Bronchial epithelial cell (primary cell): ENCODE results near the gene OXA1L. TPM values are rescaled to one million over a fixed set of nuclear protein-coding genes. Genes with fewer than 3 reads are reported as not detected.

ENCODE experiments used
- DNase-seq: peaks from one replicate; pipeline ENCODE4 v3.0.0-alpha.2; 2010; ENCODE audit warnings: low read depth
- FAIRE-seq: peaks from 2 replicates; lab custom pipeline; 2011; peaks lifted over from hg19 to GRCh38; lab: Jason Lieb, UNC
- H3K27me3 ChIP-seq: 2 replicates; pipeline ENCODE4 v1.5.1; 2011; ENCODE audit warnings: low read length; ENCODE audit not compliant: control insufficient read depth, insufficient read depth
- H3K36me3 ChIP-seq: 2 replicates; pipeline ENCODE4 v1.5.1; 2011; ENCODE audit warnings: low read length; ENCODE audit not compliant: control insufficient read depth, insufficient read depth
- H3K4me3 ChIP-seq: 2 replicates; pipeline ENCODE4 v1.5.1; 2011; ENCODE audit warnings: mild to moderate bottlenecking, low read depth, low read length, control low read depth
- total RNA-seq: library from RNA; depleted of rRNA; stranded (reverse); fragments of >200 nt; gene quantifications from 2 replicates; pipeline ENCODE4 v1.2.1, GENCODE V29; 2014
- TF ChIP-seq, protein P1 (sequence below): IDR thresholded peaks from 2 replicates; pipeline ENCODE4 v1.5.1; 2011; ENCODE audit warnings: mild to moderate bottlenecking, moderate library complexity, low read length, control low read depth, inconsistent platforms; ENCODE audit not compliant: insufficient read depth, severe bottlenecking

The OXA1L gene
- total RNA-seq, 1 donor from 2014 or later = 29.2 TPM

DNA sequence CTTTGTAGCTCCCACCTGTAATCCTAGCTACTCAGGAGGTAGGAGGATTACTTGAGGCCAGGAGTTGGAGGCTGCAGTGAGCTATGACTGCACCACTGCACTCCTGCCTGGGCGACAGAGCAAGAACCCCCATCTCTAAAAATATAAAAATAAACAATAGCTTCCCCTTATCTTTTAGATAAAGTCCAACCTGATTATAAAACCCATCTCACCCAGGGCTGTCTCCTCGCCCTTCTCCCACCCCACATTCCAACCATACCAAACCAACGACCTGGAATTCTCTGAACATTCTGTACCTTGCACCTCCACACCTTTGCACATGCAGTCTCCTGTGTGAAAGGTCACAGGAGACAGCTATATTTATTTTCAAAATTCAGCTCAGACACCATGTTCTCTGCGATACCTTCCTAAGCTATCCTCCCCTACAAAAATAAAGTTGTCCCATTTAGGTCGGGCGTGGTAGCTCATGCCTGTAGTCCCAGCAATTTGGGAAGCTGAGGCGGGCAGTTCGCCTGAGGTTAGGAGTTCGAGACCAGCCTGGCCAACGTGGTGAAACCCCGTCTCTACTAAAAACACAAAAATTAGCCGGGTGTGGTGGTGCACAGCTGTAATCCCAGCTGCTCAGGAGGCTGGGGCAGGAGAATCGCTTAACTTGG lies 41.1 kb downstream of the OXA1L start:
- Histone ChIP-seq H3K36me3 (no peaks in the 10 kb centered on the region), H3K4me3 (no peak overlapping the region), H3K27me3 (no peaks in the 10 kb centered on the region)
- DNase-seq (no peak), FAIRE-seq (no peak)
- TF ChIP-seq, protein P1, sequence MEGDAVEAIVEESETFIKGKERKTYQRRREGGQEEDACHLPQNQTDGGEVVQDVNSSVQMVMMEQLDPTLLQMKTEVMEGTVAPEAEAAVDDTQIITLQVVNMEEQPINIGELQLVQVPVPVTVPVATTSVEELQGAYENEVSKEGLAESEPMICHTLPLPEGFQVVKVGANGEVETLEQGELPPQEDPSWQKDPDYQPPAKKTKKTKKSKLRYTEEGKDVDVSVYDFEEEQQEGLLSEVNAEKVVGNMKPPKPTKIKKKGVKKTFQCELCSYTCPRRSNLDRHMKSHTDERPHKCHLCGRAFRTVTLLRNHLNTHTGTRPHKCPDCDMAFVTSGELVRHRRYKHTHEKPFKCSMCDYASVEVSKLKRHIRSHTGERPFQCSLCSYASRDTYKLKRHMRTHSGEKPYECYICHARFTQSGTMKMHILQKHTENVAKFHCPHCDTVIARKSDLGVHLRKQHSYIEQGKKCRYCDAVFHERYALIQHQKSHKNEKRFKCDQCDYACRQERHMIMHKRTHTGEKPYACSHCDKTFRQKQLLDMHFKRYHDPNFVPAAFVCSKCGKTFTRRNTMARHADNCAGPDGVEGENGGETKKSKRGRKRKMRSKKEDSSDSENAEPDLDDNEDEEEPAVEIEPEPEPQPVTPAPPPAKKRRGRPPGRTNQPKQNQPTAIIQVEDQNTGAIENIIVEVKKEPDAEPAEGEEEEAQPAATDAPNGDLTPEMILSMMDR = no peak

DNA sequence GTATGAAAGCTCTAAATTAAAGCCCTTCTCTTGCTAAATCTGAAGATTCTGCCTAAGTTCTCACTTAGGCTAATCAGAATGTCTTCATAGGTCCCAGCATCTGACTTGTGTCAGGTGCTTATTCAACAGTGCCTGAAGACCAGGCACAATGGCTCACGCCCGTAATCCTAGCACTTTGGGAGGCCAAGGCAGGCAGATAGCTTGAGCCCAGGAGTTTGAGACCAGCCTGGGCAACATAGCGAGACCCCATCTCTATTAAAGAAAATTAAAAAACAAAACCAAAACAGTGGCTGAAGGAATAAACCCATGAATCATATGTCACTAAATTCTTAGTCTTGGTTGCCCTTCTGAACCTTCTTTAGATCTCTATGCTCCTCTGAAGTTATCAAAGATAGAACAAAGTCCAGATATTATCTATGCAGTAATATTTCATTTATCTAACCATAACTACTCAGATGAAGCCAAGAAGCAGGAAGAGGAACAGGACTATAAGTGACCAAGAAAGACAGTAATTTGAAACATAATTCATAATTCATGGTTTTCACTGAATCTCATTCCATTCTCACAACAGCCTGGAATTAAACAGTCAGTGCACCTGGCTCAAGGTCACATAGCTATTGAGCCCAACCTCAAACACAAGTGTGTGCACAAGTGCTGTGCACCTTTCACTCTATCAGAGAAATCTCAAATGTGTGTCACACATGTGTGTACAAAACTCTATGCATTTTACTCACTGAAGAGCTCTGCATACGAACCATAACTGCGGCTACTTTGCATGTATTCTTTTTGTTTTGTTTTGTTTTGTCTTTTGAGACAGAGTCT lies 42.1 kb downstream of the OXA1L start:
- no peak overlapping the region for H3K4me3 ChIP-seq
- FAIRE-seq = no peak
- H3K27me3 ChIP-seq = no peaks in the 10 kb centered on the region
- H3K36me3 ChIP-seq = no peaks in the 10 kb centered on the region
- no peak for DNase-seq
- TF ChIP-seq, protein P1 = no peak

DNA sequence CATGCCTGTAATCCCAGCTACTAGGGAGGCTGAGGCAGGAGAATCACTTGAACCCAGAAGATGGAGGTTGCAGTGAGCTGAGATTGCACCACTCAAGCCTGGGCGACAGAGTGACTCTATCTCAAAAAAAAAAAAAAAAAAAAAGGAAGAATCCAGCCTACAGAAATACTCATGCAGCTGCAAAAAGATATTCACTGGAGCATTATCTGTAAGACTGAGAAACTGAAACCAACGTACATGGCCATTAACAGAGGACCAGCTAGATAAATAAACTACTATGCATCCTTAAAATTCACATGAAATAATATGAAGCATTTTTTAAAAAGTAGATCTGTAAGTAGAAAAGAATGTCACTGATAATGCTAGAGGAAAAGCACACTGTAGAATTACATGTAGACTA lies 45.2 kb downstream of the OXA1L start:
- H3K4me3 ChIP-seq = no peak overlapping the region
- FAIRE-seq (no peak), DNase-seq (no peak)
- H3K27me3 ChIP-seq = no peaks in the 10 kb centered on the region
- no peaks in the 10 kb centered on the region for H3K36me3 ChIP-seq
- TF ChIP-seq, protein P1 = no peak

DNA sequence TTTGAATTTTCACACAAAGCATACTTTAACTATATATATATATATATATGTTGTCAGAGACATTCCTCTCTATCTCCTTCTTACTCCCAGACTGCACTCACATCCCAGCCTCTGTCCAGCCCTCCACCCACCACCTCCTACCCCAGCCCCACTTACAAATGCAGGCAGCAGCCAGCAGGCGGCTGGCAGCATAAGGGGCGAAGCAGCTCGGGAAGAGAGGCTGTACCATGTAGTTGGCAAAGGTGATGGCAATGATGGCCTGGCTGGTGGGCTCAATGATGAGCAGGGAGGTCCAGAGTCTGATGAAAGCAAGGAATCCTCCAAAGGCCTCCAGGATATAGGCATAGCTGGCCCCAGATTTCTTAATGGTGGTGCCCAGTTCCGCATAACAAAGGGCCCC lies 46.3 kb downstream of the OXA1L start:
- TF ChIP-seq, protein P1 = no peak
- Histone ChIP-seq H3K4me3 (no peak overlapping the region), H3K36me3 (no peaks in the 10 kb centered on the region), H3K27me3 (no peaks in the 10 kb centered on the region)
- no peak for FAIRE-seq
- no peak for DNase-seq

DNA sequence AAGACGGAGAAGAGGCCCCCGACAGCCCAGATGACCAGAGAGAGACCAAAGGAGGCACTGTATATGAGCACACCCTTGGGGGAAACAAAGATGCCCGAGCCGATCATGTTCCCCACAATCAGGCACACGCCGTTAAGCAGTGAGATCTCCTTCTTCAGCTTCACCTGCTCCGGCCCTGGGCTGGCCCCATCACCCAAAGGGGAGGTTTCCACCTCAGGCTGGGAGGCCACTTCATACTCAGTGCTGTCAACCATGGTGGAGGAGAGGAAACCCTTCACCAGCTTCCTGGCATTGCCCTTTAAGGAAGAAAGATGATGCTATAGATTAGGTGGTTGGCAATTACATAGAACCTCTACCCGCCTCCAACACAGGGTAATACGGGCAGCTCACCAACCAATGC lies 46.7 kb downstream of the OXA1L start:
- H3K36me3 ChIP-seq = no peaks in the 10 kb centered on the region
- no peak for FAIRE-seq
- H3K27me3 ChIP-seq = no peaks in the 10 kb centered on the region
- TF ChIP-seq, protein P1 = no peak
- DNase-seq = no peak
- no peak overlapping the region for H3K4me3 ChIP-seq
